ENCODE measurements around the gene KCNQ2. TPM values are rescaled to one million over a fixed set of nuclear protein-coding genes. Genes with fewer than 3 reads are reported as not detected.

KCNQ2 gene
- total RNA-seq, 1 experiment from 2014 or later, result 86.5 TPM

GRCh38 chr20:63458170-63459069 lies 14.0 kb downstream of the KCNQ2 start:
- DNase-seq (ENCODE audit: low read depth, low spot score) (no peak), ATAC-seq (no peak)
- Histone ChIP-seq H4K20me1 (ENCODE audit: insufficient read depth) (no peaks in the 10 kb centered on the region), H2AFZ (ENCODE audit: low read depth, low read length, poor library complexity, severe bottlenecking) (no peak overlapping the region), H3K4me3 (replicated peaks in 1 of 2; ENCODE audit: low read depth in 1 of 2, low read length in 2 of 2) (no peak overlapping the region), H3K9me3 (ENCODE audit: control insufficient read depth in 1 of 2, insufficient read depth in 1 of 2, low read depth in 1 of 2, low read length in 2 of 2) (no peaks in the 10 kb centered on the region), H3K27me3 (ENCODE audit: insufficient read depth, low read length) (no peaks in the 10 kb centered on the region), H3K9me2 (ENCODE audit: insufficient read depth) (no peaks in the 10 kb centered on the region), H3K79me2 (ENCODE audit: insufficient read depth, low read length) (peaks cover 54% of the 10 kb centered on the region), H3K4me1 (ENCODE audit: control insufficient read depth in 1 of 2, insufficient read depth in 2 of 2, low read length in 2 of 2) (peaks cover 0 to 3% of the 10 kb centered on the region in 2 experiments; a peak in 1 of 4 replicates), H3K36me3 (ENCODE audit: control insufficient read depth in 1 of 2, insufficient read depth in 2 of 2, low read length in 2 of 2) (no peaks in the 10 kb centered on the region; a peak in 1 of 4 replicates), H3K4me2 (ENCODE audit: low read length) (no peak overlapping the region), H3K27ac (ENCODE audit: low read depth, low read length) (no peak overlapping the region), H3K9ac (ENCODE audit: low read length) (no peak overlapping the region)
- POLR2A ChIA-PET, result no interaction called here
- TF ChIP-seq EGR1 (IDR thresholded peaks at IDR 0.05; ENCODE audit: low read depth) (no peak), ELF1 (IDR thresholded peaks at IDR 0.05; ENCODE audit: borderline replicate concordance, low read depth) (no peak), ZFX (IDR thresholded peaks at IDR 0.05) (no peak), FOSL1 (IDR thresholded peaks at IDR 0.05; ENCODE audit: low read depth) (no peak), CTCF (IDR thresholded peaks at IDR 0.05 in 2 of 3, conservative IDR thresholded peaks at IDR 0.05 in 1 of 3; ENCODE audit: borderline replicate concordance in 1 of 3, insufficient read depth in 1 of 3, low read depth in 2 of 3, low read length in 2 of 3) (no peak), JUND (IDR thresholded peaks at IDR 0.05) (no peak), RAD21 (IDR thresholded peaks at IDR 0.05; ENCODE audit: low read depth) (no peak), CEBPB (IDR thresholded peaks at IDR 0.05; ENCODE audit: low read depth) (no peak), CBX3 (IDR thresholded peaks at IDR 0.05; ENCODE audit: low read depth) (no peak), TCF7L2 (IDR thresholded peaks at IDR 0.05; ENCODE audit: borderline replicate concordance, extremely low read depth, insufficient read depth, insufficient read length) (no peak), SRF (IDR thresholded peaks at IDR 0.05; ENCODE audit: low read depth) (no peak), ATF3 (IDR thresholded peaks at IDR 0.05) (no peak), SIN3A (IDR thresholded peaks at IDR 0.05; ENCODE audit: low read depth) (no peak)
- TF ChIP-seq, protein P1, sequence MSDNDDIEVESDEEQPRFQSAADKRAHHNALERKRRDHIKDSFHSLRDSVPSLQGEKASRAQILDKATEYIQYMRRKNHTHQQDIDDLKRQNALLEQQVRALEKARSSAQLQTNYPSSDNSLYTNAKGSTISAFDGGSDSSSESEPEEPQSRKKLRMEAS (IDR thresholded peaks at IDR 0.05), result no peak
- TF ChIP-seq, protein P2, sequence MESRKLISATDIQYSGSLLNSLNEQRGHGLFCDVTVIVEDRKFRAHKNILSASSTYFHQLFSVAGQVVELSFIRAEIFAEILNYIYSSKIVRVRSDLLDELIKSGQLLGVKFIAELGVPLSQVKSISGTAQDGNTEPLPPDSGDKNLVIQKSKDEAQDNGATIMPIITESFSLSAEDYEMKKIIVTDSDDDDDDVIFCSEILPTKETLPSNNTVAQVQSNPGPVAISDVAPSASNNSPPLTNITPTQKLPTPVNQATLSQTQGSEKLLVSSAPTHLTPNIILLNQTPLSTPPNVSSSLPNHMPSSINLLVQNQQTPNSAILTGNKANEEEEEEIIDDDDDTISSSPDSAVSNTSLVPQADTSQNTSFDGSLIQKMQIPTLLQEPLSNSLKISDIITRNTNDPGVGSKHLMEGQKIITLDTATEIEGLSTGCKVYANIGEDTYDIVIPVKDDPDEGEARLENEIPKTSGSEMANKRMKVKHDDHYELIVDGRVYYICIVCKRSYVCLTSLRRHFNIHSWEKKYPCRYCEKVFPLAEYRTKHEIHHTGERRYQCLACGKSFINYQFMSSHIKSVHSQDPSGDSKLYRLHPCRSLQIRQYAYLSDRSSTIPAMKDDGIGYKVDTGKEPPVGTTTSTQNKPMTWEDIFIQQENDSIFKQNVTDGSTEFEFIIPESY (IDR thresholded peaks at IDR 0.05; ENCODE audit: extremely low read depth, insufficient replicate concordance, low read length), result no peak
- TF ChIP-seq, protein P3, sequence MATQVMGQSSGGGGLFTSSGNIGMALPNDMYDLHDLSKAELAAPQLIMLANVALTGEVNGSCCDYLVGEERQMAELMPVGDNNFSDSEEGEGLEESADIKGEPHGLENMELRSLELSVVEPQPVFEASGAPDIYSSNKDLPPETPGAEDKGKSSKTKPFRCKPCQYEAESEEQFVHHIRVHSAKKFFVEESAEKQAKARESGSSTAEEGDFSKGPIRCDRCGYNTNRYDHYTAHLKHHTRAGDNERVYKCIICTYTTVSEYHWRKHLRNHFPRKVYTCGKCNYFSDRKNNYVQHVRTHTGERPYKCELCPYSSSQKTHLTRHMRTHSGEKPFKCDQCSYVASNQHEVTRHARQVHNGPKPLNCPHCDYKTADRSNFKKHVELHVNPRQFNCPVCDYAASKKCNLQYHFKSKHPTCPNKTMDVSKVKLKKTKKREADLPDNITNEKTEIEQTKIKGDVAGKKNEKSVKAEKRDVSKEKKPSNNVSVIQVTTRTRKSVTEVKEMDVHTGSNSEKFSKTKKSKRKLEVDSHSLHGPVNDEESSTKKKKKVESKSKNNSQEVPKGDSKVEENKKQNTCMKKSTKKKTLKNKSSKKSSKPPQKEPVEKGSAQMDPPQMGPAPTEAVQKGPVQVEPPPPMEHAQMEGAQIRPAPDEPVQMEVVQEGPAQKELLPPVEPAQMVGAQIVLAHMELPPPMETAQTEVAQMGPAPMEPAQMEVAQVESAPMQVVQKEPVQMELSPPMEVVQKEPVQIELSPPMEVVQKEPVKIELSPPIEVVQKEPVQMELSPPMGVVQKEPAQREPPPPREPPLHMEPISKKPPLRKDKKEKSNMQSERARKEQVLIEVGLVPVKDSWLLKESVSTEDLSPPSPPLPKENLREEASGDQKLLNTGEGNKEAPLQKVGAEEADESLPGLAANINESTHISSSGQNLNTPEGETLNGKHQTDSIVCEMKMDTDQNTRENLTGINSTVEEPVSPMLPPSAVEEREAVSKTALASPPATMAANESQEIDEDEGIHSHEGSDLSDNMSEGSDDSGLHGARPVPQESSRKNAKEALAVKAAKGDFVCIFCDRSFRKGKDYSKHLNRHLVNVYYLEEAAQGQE (IDR thresholded peaks at IDR 0.05; ENCODE audit: low read depth), result no peak
- BruUV-seq (replicated peaks), result no TSS peak
- RAD21 ChIA-PET (ENCODE audit: low non-redundant PET in 1 of 2, low total read pairs in 2 of 2, uncharacterized antibody in 2 of 2, unreplicated experiment in 2 of 2), result no interaction called here
- intact Hi-C loops (cut with micrococcal nuclease), result no loop called here
- CTCF ChIA-PET, result no interaction called here

Measured in HCT116 (cell line).